Erythroblast (primary cell): ENCODE data around the gene KAZN.

Source experiments
- DNase-seq, 2 experiments: peaks; one replicate each; lab custom pipeline; 2025; lab: John Stamatoyannopoulos, UW
- GATA1 ChIP-seq: IDR thresholded peaks from 2 replicates; pipeline ENCODE4 v1.6.1; 2011; ENCODE audit warnings: low read depth, mild to moderate bottlenecking, control low read depth, low read length, moderate library complexity
- POLR2A ChIP-seq: IDR thresholded peaks from 2 replicates; pipeline ENCODE4 v1.6.1; 2011; ENCODE audit warnings: mild to moderate bottlenecking, low read length

Gene KAZN

GRCh38 chr1:15141935-15142539, 543.6 kb downstream of the KAZN start:
- DNase-seq, result no peak
- TF ChIP-seq GATA1 (no peak), POLR2A (no peak)

GRCh38 chr1:15145327-15145726, 546.8 kb downstream of the KAZN start:
- DNase-seq, result no peak
- no peak for TF ChIP-seq GATA1
- no peak for TF ChIP-seq POLR2A

GRCh38 chr1:15146142-15146680, 547.7 kb downstream of the KAZN start:
- no peak for DNase-seq
- TF ChIP-seq POLR2A (no peak), GATA1 (no peak)

GRCh38 chr1:15146971-15147376, 548.5 kb downstream of the KAZN start:
- DNase-seq, result no peak
- no peak for TF ChIP-seq POLR2A
- no peak for TF ChIP-seq GATA1

GRCh38 chr1:15148004-15148403, 549.5 kb downstream of the KAZN start:
- TF ChIP-seq POLR2A (no peak), GATA1 (no peak)
- DNase-seq, result no peak

GRCh38 chr1:15148475-15148874, 550.0 kb downstream of the KAZN start:
- TF ChIP-seq GATA1, result no peak
- no peak for TF ChIP-seq POLR2A
- DNase-seq, result no peak

GRCh38 chr1:15148941-15149340, 550.5 kb downstream of the KAZN start:
- TF ChIP-seq POLR2A (no peak), GATA1 (no peak)
- no peak for DNase-seq

GRCh38 chr1:15150376-15150775, 551.9 kb downstream of the KAZN start:
- DNase-seq, result no peak
- TF ChIP-seq POLR2A (no peak), GATA1 (no peak)

GRCh38 chr1:15151377-15151806, 552.9 kb downstream of the KAZN start:
- TF ChIP-seq POLR2A (no peak), GATA1 (no peak)

GRCh38 chr1:15151871-15152270, 553.4 kb downstream of the KAZN start:
- DNase-seq, result no peak

More at GRCh38 chr1:15151377-15151806, 552.9 kb downstream of the KAZN start:
- no peak for DNase-seq

GRCh38 chr1:15152318-15153183, 554.1 kb downstream of the KAZN start:
- TF ChIP-seq POLR2A, result no peak
- no peak for TF ChIP-seq GATA1
- peak; percentile 6 to 19 for DNase-seq

More at GRCh38 chr1:15151871-15152270, 553.4 kb downstream of the KAZN start:
- no peak for TF ChIP-seq GATA1
- no peak for TF ChIP-seq POLR2A

- TF ChIP-seq GATA1, result no peak
- TF ChIP-seq POLR2A, result no peak
- no peak for DNase-seq
Observed at GRCh38 chr1:15153184-15153841, 554.8 kb downstream of the KAZN start, which contains the start of gene TMEM51. Gene TMEM51 (plus strand): TSS chr1:15153747. CDS start chr1:15215088, 61,341 bp downstream.

GRCh38 chr1:15153842-15154479, 555.5 kb downstream of the KAZN start:
- peak; percentile 39 to 42 for DNase-seq
- no peak for TF ChIP-seq POLR2A
- TF ChIP-seq GATA1, result no peak
